GM18907 (cell line): Measurements from ENCODE around the gene SH3GL3.

Experiments used
- ATAC-seq: cut with Tn5 transposase; IDR thresholded peaks from one replicate; pipeline ENCODE4 v1.9.1; 2021; ENCODE audit warnings: mild to moderate bottlenecking, moderate library complexity; ENCODE audit not compliant: unreplicated experiment

The SH3GL3 gene

DNA sequence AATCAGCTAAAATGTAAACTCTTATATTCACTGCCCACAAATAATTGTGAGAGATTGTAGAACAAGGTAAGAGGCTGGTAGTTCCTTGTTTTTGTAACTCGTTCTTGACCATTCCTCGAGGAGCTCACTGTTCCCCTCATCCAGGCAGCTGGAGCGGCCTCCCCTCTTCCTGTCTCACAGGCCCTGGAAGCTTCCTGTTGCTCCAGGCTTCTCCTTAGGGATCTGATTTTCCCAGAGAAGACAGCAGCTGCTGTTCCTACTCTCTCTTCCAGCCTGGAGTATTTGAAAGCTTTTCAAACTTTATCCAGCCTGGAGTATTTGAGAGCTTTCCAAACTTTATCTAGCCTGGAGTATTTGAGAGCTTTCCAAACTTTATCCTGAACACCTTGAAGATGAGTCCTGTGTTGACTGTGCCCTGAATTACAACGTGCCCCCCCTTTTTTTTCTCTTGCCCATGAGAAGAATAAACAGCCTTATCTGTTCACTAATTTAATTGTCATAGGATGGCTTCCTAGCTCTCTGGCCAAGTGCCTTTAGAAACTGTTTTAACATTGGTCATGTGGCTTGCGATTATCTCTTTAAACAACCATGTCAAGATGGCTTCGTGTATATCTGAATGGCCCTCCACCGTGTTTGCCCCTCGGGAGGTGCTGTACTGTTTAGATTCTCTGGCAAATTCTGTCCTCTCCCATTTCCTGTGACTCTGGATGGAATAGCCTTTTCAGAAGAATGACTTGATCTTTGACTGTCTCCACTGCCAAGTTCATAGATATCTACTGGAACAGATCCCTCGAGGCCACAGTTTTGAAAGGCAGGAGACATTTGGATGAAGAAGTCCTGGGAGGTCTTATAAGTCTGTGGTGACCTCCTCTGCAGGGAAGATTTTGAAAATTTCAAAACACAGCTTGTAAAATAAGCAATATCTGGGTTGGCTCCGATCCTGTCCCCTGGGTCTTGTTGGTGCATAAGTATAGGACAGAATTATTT is 211.6 kb downstream of the SH3GL3 start:
- ATAC-seq, result no peak

DNA sequence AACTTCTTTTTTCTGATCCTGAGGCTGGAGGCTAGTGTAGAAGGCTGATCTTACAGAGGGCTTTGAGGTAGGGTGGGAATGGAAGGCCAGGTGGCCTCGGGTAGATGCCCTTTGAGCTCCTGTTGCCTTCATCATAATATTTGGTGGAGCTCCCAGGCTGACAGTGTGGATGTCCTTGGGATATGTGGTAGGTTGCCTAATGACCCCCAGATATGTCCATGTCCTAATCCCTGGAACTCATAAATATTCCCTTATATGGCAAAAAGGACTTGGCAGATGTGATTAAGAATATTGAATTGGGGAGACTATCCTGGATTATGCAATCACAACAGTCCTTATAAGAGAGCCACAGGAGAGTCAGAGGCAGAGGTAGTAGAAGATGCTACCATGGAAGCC is 212.3 kb downstream of the SH3GL3 start:
- ATAC-seq, result no peak

DNA sequence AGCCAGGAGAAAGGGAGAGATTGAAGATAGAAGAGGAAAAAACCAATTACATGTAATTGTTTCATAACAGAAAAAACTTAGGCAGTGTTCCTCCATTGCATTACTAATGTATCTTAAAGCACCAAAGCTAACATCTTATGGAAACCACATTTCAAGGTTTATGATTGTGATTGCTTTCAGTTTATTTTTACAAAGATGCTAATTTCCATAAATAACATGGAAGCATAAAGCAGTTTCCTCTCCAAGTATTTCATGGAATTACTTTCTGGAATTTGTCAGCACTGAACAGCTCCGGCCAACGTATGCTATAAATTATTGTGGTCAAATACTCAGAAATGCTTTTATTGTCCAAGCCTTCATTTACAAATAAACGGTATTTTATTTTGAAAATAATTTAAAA is 218.3 kb downstream of the SH3GL3 start:
- no peak for ATAC-seq
